Omental fat pad (tissue), 4 donors: Measurements from ENCODE around the gene KDELR3. TPM values are rescaled to one million over a fixed set of nuclear protein-coding genes. Genes with fewer than 3 reads are reported as not detected.

Experiments
- ATAC-seq: fragments of 150-250 bp; one replicate; pipeline ENCODE4 v1.9.1; 2016; ENCODE audit warnings: mild to moderate bottlenecking, moderate library complexity; ENCODE audit not compliant: low FRiP score
- DNase-seq: peaks from one replicate; pipeline ENCODE4 v3.0.0-alpha.2; 2019; ENCODE audit warnings: low spot score
- total RNA-seq, 4 donors: library from RNA; depleted of rRNA; stranded (reverse); fragments of >200 nt; gene quantifications; one replicate each; pipeline ENCODE4 v1.1.0, GENCODE V29; 2016
- TF ChIP-seq, protein P1 (sequence below), 3 donors: fragments of 450-650 bp; IDR thresholded peaks; one replicate each; pipeline ENCODE4 v1.5.1; 2016 to 2017; ENCODE audit warnings: antibody characterized with exemption in 3 of 3, mild to moderate bottlenecking in 3 of 3, moderate library complexity in 2 of 3

The KDELR3 gene
- total RNA-seq, 4 donors from 2014 or later: 10.2 to 30.6 (median 15.1) TPM

GRCh38 chr22:38455530-38456271 is 12.2 kb upstream of the KDELR3 start:
- TF ChIP-seq, protein P1, sequence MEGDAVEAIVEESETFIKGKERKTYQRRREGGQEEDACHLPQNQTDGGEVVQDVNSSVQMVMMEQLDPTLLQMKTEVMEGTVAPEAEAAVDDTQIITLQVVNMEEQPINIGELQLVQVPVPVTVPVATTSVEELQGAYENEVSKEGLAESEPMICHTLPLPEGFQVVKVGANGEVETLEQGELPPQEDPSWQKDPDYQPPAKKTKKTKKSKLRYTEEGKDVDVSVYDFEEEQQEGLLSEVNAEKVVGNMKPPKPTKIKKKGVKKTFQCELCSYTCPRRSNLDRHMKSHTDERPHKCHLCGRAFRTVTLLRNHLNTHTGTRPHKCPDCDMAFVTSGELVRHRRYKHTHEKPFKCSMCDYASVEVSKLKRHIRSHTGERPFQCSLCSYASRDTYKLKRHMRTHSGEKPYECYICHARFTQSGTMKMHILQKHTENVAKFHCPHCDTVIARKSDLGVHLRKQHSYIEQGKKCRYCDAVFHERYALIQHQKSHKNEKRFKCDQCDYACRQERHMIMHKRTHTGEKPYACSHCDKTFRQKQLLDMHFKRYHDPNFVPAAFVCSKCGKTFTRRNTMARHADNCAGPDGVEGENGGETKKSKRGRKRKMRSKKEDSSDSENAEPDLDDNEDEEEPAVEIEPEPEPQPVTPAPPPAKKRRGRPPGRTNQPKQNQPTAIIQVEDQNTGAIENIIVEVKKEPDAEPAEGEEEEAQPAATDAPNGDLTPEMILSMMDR (IDR thresholded peaks at IDR 0.05): no peak
- ATAC-seq: peak; percentile 35
- no peak for DNase-seq

GRCh38 chr22:38456272-38456835 is 11.5 kb upstream of the KDELR3 start:
- no peak for DNase-seq
- ATAC-seq: no peak
- TF ChIP-seq, protein P1 (IDR thresholded peaks at IDR 0.05): no peak

GRCh38 chr22:38456841-38457699 is 10.8 kb upstream of the KDELR3 start:
- DNase-seq (no peak), ATAC-seq (no peak)
- TF ChIP-seq, protein P1 (IDR thresholded peaks at IDR 0.05): no peak

DNA sequence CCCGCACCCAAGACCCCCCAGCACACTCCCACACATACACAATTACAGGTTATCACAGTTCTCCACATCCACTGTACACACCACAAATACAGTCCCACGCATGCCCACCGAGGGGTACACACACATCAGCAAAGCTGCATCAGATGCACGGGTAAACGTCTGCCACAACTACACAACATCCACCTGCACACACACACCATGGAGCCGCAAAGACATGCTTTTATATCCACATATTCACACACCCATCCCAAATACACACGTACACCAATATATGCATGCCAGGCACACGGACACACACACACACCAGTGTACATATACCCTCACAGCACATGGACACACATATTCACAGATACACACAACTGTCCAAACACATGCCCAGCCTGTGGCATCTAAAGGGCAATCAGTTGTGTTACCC is 7.5 kb upstream of the KDELR3 start:
- ATAC-seq (no peak), DNase-seq (no peak)
- TF ChIP-seq, protein P1 (IDR thresholded peaks at IDR 0.05): no peak

DNA sequence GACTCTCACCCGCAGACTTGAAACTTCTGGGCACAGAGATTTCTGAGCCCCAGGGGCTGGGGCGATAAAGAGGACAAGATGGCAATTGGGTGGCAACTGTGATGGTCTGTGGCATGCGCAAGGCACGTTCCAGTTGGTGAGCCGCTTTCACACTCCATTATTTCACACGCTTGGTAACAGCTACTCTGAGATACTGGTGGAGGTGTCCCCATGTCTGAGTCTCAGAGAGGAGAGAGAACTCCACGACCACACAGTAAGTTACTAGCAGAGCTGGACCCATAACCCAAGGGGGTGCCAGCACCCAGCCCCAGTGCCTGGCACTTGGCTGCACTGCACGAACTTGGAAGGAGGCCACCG is 6.9 kb upstream of the KDELR3 start:
- TF ChIP-seq, protein P1 (IDR thresholded peaks at IDR 0.05): no peak
- ATAC-seq (no peak), DNase-seq (no peak)

DNA sequence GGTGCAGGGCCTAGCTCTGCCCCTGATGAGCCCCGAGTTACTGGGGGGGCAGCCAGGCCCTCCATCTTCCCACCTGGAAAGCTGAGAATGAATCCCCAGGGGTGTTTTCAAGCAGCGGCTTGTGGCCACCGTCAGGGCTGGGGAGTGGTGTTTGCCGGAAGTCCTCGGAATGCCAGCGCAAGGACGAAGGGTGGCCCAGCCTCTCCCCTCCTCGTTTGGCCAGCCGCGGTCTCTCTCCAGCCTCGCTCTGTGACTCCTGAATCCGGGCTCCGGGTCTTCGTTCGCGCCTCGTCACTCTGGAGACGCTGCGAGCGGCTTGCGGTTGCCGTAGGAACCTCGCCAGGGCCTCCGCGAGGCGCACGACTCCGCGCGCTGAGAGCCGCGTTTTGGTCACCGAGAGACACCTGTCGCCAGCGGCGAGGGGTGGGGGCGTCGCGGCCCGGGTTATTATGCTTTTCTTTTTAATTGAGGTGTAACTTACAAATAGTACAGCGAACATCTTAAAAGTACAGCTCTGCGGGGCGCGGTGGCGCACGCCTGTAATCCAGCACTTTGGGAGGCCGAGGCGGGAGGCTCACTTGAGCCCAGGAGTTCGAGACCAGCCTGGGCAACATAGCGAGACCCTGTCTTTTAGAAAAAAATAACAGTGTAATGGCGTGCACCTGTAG is 6.3 kb upstream of the KDELR3 start:
- TF ChIP-seq, protein P1 (IDR thresholded peaks at IDR 0.05): no peak
- ATAC-seq (peak; percentile 52), DNase-seq (peak; percentile 61)
